A673 (cell line): ENCODE measurements around the gene TEKTIP1. TPM values are rescaled to one million over a fixed set of nuclear protein-coding genes. Genes with fewer than 3 reads are reported as not detected.
A peak's percentile ranks its signal among the peaks of the same experiment; 100 is the strongest.

Experiments used
- BruUV-seq: library from RNA; stranded (reverse); fragments of 400-500 nt; replicated peaks from 2 replicates; lab custom pipeline; 2021; lab: Mats Ljungman, UMichigan
- CTCF ChIA-PET: fragments of 300-600 bp; sonication (Branson Sonifier 250); formaldehyde crosslinking; loops from one replicate; lab custom pipeline; 2022; ENCODE audit warnings: antibody characterized with exemption; lab: Charles Lee
- POLR2A ChIA-PET: fragments of 300-600 bp; sonication (Branson Sonifier 250); formaldehyde crosslinking; loops from one replicate; lab custom pipeline; 2022; ENCODE audit warnings: antibody characterized with exemption; ENCODE audit not compliant: low non-redundant PET; lab: Charles Lee
- DNase-seq: peaks from one replicate; pipeline ENCODE4 v3.0.0-alpha.2; 2015; ENCODE audit warnings: low spot score
- H3K27ac ChIP-seq: fragments of 200-600 bp; sonication (generic); 2 replicates; pipeline ENCODE4 v1.5.1; 2016; ENCODE audit warnings: mixed run types, low read depth, mild to moderate bottlenecking, mixed read lengths, antibody characterized with exemption, low read length; ENCODE audit not compliant: poor library complexity, severe bottlenecking
- H3K27me3 ChIP-seq: fragments of 200-600 bp; sonication (generic); replicated peaks from 2 replicates; pipeline ENCODE4 v1.6.1; 2017; ENCODE audit warnings: mixed run types, low read depth, mild to moderate bottlenecking, mixed read lengths, antibody characterized with exemption, low read length; ENCODE audit not compliant: insufficient read depth, poor library complexity
- H3K36me3 ChIP-seq: fragments of 200-600 bp; sonication (generic); 2 replicates; pipeline ENCODE4 v1.6.1; 2016; ENCODE audit warnings: mixed run types, mild to moderate bottlenecking, mixed read lengths, antibody characterized with exemption, low read length; ENCODE audit not compliant: insufficient read depth, poor library complexity, severe bottlenecking
- H3K4me1 ChIP-seq: fragments of 200-600 bp; sonication (generic); 2 replicates; pipeline ENCODE4 v1.6.1; 2017; ENCODE audit warnings: mixed run types, mild to moderate bottlenecking, mixed read lengths, antibody characterized with exemption, low read length; ENCODE audit not compliant: insufficient read depth, poor library complexity, severe bottlenecking
- H3K4me3 ChIP-seq: fragments of 200-600 bp; sonication (generic); 2 replicates; pipeline ENCODE4 v1.5.1; 2016; ENCODE audit warnings: low read depth, mixed run types, mild to moderate bottlenecking, mixed read lengths, low read length; ENCODE audit not compliant: poor library complexity, severe bottlenecking
- H3K9me3 ChIP-seq: fragments of 200-600 bp; sonication (generic); 2 replicates; pipeline ENCODE4 v1.6.1; 2016; ENCODE audit warnings: mixed run types, low read depth, mild to moderate bottlenecking, mixed read lengths, antibody characterized with exemption, low read length; ENCODE audit not compliant: poor library complexity, severe bottlenecking
- CTCF ChIP-seq: fragments of 300-800, 200-600 bp; sonication (generic); conservative IDR thresholded peaks from 2 replicates; pipeline ENCODE4 v1.5.1; 2017; ENCODE audit warnings: low read depth, mild to moderate bottlenecking, antibody characterized with exemption, low read length, moderate library complexity, mixed read lengths
- EZH2 ChIP-seq: fragments of 200-600 bp; sonication (generic); IDR thresholded peaks from 2 replicates; pipeline ENCODE4 v1.6.1; 2017; ENCODE audit warnings: borderline replicate concordance, low read depth, mild to moderate bottlenecking, mixed read lengths, antibody characterized with exemption, low read length; ENCODE audit not compliant: poor library complexity, severe bottlenecking
- intact Hi-C: fragments of 100-400 bp; cut with micrococcal nuclease; formaldehyde crosslinking; loops from one replicate; pipeline ENCODE4 v1.10.0; 2022; ENCODE audit not compliant: unreplicated experiment
- total RNA-seq: library from RNA; stranded (reverse); gene quantifications from 2 replicates; pipeline ENCODE4 v1.2.3, GENCODE V29; 2021

Gene TEKTIP1
- total RNA-seq, 1 experiment from 2014 or later, result 4.2 TPM

- no peak overlapping the region for H3K27ac ChIP-seq
- no TSS peak for BruUV-seq
- ChIA-PET POLR2A (interaction anchor here (0.6 kb wide), 2 partner anchors 46 to 133 kb away, joined by 4 to 8 read pairs; no protein-coding TSS in a partner anchor), CTCF (interaction anchor here (0.6 to 0.8 kb wide), 3 partner anchors 12 to 40 kb away, joined by 5 to 7 read pairs (median 6); no protein-coding TSS in a partner anchor)
- H3K36me3 ChIP-seq, result peaks cover 14% of the 10 kb centered on the region
- no peak overlapping the region for H3K4me3 ChIP-seq
- H3K4me1 ChIP-seq, result no peaks in the 10 kb centered on the region
- intact Hi-C loops, result loop anchor here (10.0 kb wide), 1 partner anchor 160 kb away; the partner anchor contains the start of genes PIP5K1C and TJP3
- DNase-seq, result peak; percentile 61
- no peaks in the 10 kb centered on the region for H3K27me3 ChIP-seq
- TF ChIP-seq CTCF, result peak; percentile 97
- TF ChIP-seq EZH2, result no peak
- H3K9me3 ChIP-seq, result no peaks in the 10 kb centered on the region
Measured at GRCh38 chr19:3544742-3545668, 6.0 kb downstream of the TEKTIP1 start.

GRCh38 chr19:3545669-3546034 lies 6.7 kb downstream of the TEKTIP1 start:
- no peak for DNase-seq
- Histone ChIP-seq H3K27me3 (no peaks in the 10 kb centered on the region), H3K36me3 (peaks cover 14% of the 10 kb centered on the region), H3K27ac (no peak overlapping the region), H3K4me3 (no peak overlapping the region), H3K9me3 (no peaks in the 10 kb centered on the region), H3K4me1 (no peaks in the 10 kb centered on the region)
- ChIA-PET POLR2A (no interaction called here), CTCF (no interaction called here)
- BruUV-seq, result no TSS peak
- intact Hi-C loops, result loop anchor here (10.0 kb wide), 1 partner anchor 159 kb away; the partner anchor contains the start of genes PIP5K1C and TJP3
- TF ChIP-seq CTCF, result no peak
- no peak for TF ChIP-seq EZH2

- CTCF ChIA-PET, result interaction anchor here (0.8 kb wide), 1 partner anchor 61 kb away, joined by 3 read pairs; no protein-coding TSS in a partner anchor
- no TSS peak for BruUV-seq
- TF ChIP-seq CTCF (no peak), EZH2 (no peak)
Measured at GRCh38 chr19:3546119-3546518, 7.1 kb downstream of the TEKTIP1 start.

More at GRCh38 chr19:3546119-3546518, 7.1 kb downstream of the TEKTIP1 start:
- Histone ChIP-seq H3K4me1 (no peaks in the 10 kb centered on the region), H3K4me3 (no peak overlapping the region), H3K27me3 (no peaks in the 10 kb centered on the region), H3K27ac (no peak overlapping the region), H3K36me3 (peaks cover 14% of the 10 kb centered on the region), H3K9me3 (no peaks in the 10 kb centered on the region)
- no peak for DNase-seq
- POLR2A ChIA-PET, result interaction anchor here (0.5 kb wide), 1 partner anchor 108 kb away, joined by 6 read pairs; no protein-coding TSS in a partner anchor
- intact Hi-C loops, result loop anchor here (10.0 kb wide), 1 partner anchor 159 kb away; the partner anchor contains the start of genes PIP5K1C and TJP3
